HFFc6 (cell line): Measurements from ENCODE around the gene NDEL1. TPM values are rescaled to one million over a fixed set of nuclear protein-coding genes. Genes with fewer than 3 reads are reported as not detected.

ENCODE experiments used
- DNase-seq: peaks from one replicate; pipeline ENCODE4 v3.0.0-alpha.2; 2018
- H3K27ac Mint-ChIP-seq: 2 replicates; pipeline ENCODE4 v1.8.0; 2020; ENCODE audit warnings: mild to moderate bottlenecking, mixed read lengths
- H3K27me3 Mint-ChIP-seq: 2 replicates; pipeline ENCODE4 v1.8.0; 2021; ENCODE audit warnings: mild to moderate bottlenecking, moderate library complexity, mixed read lengths; ENCODE audit not compliant: insufficient read depth
- H3K36me3 Mint-ChIP-seq: 2 replicates; pipeline ENCODE4 v1.8.0; 2021; ENCODE audit warnings: low read depth, mixed read lengths
- H3K4me1 Mint-ChIP-seq: 2 replicates; pipeline ENCODE4 v1.8.0; 2020; ENCODE audit warnings: low read depth, mixed read lengths
- H3K4me3 Mint-ChIP-seq: 2 replicates; pipeline ENCODE4 v1.8.0; 2020; ENCODE audit warnings: mild to moderate bottlenecking, moderate library complexity, mixed read lengths
- H3K9me3 Mint-ChIP-seq: 2 replicates; pipeline ENCODE4 v1.8.0; 2020; ENCODE audit warnings: mild to moderate bottlenecking, mixed read lengths
- CTCF ChIP-seq: fragments of 200-600 bp; sonication (generic); IDR thresholded peaks from 2 replicates; pipeline ENCODE4 v1.5.0; 2021; ENCODE audit warnings: antibody characterized with exemption, mild to moderate bottlenecking
- total RNA-seq, 6 experiments: library from RNA; stranded (reverse); fragmentation: NEBNext Ultra II Directional; extraction: Animal tissue kit (Norgen Biotek cat#: 25700); gene quantifications; 2 replicates in 1 of 6; 3 replicates in 5 of 6; pipeline ENCODE4 v1.2.3, GENCODE V29; 2021

Gene NDEL1
- total RNA-seq, 6 experiments from 2014 or later: 65.4 to 79.1 (median 69.2) TPM

GRCh38 chr17:8502126-8502525, 66.4 kb downstream of the NDEL1 start:
- no peaks in the 10 kb centered on the region for H3K9me3 Mint-ChIP-seq
- no peaks in the 10 kb centered on the region; the same call in none of the 2 replicates for H3K27me3 Mint-ChIP-seq
- no peak for TF ChIP-seq CTCF
- no peak for DNase-seq
- H3K4me1 Mint-ChIP-seq: no peaks in the 10 kb centered on the region
- peaks cover 23% of the 10 kb centered on the region for H3K36me3 Mint-ChIP-seq
- no peak overlapping the region for H3K4me3 Mint-ChIP-seq
- H3K27ac Mint-ChIP-seq: no peak overlapping the region

- Mint-ChIP-seq H3K36me3 (peaks cover 25% of the 10 kb centered on the region), H3K4me1 (no peaks in the 10 kb centered on the region), H3K27me3 (no peaks in the 10 kb centered on the region; the same call in none of the 2 replicates), H3K4me3 (no peak overlapping the region), H3K27ac (no peak overlapping the region), H3K9me3 (no peaks in the 10 kb centered on the region)
- TF ChIP-seq CTCF: no peak
- DNase-seq: no peak
Observed at GRCh38 chr17:8503368-8503767, 67.7 kb downstream of the NDEL1 start.

GRCh38 chr17:8503807-8504206, 68.1 kb downstream of the NDEL1 start:
- H3K27me3 Mint-ChIP-seq: no peaks in the 10 kb centered on the region; the same call in none of the 2 replicates
- no peak overlapping the region for H3K4me3 Mint-ChIP-seq
- H3K36me3 Mint-ChIP-seq: peaks cover 25% of the 10 kb centered on the region
- no peak for TF ChIP-seq CTCF
- DNase-seq: no peak
- no peak overlapping the region for H3K27ac Mint-ChIP-seq
- H3K4me1 Mint-ChIP-seq: no peaks in the 10 kb centered on the region
- no peaks in the 10 kb centered on the region for H3K9me3 Mint-ChIP-seq

GRCh38 chr17:8504460-8505207, 69.0 kb downstream of the NDEL1 start:
- DNase-seq: no peak
- no peak for TF ChIP-seq CTCF
- Mint-ChIP-seq H3K4me3 (no peak overlapping the region), H3K9me3 (no peaks in the 10 kb centered on the region), H3K4me1 (no peaks in the 10 kb centered on the region), H3K27ac (no peak overlapping the region), H3K36me3 (peaks cover 25% of the 10 kb centered on the region), H3K27me3 (no peaks in the 10 kb centered on the region; the same call in none of the 2 replicates)

GRCh38 chr17:8506145-8506544, 70.5 kb downstream of the NDEL1 start:
- no peak for TF ChIP-seq CTCF
- Mint-ChIP-seq H3K4me1 (no peaks in the 10 kb centered on the region), H3K27me3 (no peaks in the 10 kb centered on the region; the same call in none of the 2 replicates), H3K4me3 (no peak overlapping the region), H3K36me3 (peaks cover 17% of the 10 kb centered on the region), H3K27ac (no peak overlapping the region), H3K9me3 (no peaks in the 10 kb centered on the region)
- no peak for DNase-seq
